Endothelial cell (in vitro differentiated cells): ENCODE data around the gene MSANTD2. TPM values are rescaled to one million over a fixed set of nuclear protein-coding genes. Genes with fewer than 3 reads are reported as not detected.

Source experiments
- DNase-seq: peaks from one replicate; pipeline ENCODE4 v3.0.0; 2021; ENCODE audit warnings: low spot score
- H3K27ac Mint-ChIP-seq: one replicate; pipeline ENCODE4 v1.8.0; 2021; ENCODE audit warnings: mixed read lengths, inconsistent platforms; ENCODE audit not compliant: unreplicated experiment
- H3K27me3 Mint-ChIP-seq: one replicate; pipeline ENCODE4 v1.8.0; 2021; ENCODE audit warnings: mild to moderate bottlenecking, moderate library complexity, mixed read lengths, inconsistent platforms; ENCODE audit not compliant: unreplicated experiment
- H3K36me3 Mint-ChIP-seq: one replicate; pipeline ENCODE4 v1.8.0; 2021; ENCODE audit warnings: mild to moderate bottlenecking, low read depth, mixed read lengths, inconsistent platforms; ENCODE audit not compliant: unreplicated experiment
- H3K4me1 Mint-ChIP-seq: one replicate; pipeline ENCODE4 v1.8.0; 2021; ENCODE audit warnings: mild to moderate bottlenecking, mixed read lengths, inconsistent platforms; ENCODE audit not compliant: unreplicated experiment
- H3K4me3 Mint-ChIP-seq: one replicate; pipeline ENCODE4 v1.8.0; 2021; ENCODE audit warnings: mild to moderate bottlenecking, mixed read lengths, inconsistent platforms; ENCODE audit not compliant: unreplicated experiment
- H3K9me3 Mint-ChIP-seq: one replicate; pipeline ENCODE4 v1.8.0; 2021; ENCODE audit warnings: mixed read lengths, inconsistent platforms; ENCODE audit not compliant: unreplicated experiment
- CTCF ChIP-seq: fragments of 200-600 bp; sonication (generic); IDR thresholded peaks from one replicate; pipeline ENCODE4 v1.5.0; 2021; ENCODE audit warnings: antibody characterized with exemption; ENCODE audit not compliant: unreplicated experiment
- total RNA-seq: library from RNA; stranded (reverse); fragmentation: NEBNext Ultra II Directional; extraction: Animal tissue kit (Norgen Biotek cat#: 25700); gene quantifications from one replicate; pipeline ENCODE4 v1.2.1, GENCODE V29; 2021; ENCODE audit not compliant: unreplicated experiment

MSANTD2 gene
- total RNA-seq, 1 donor from 2014 or later = 32.4 TPM

- Mint-ChIP-seq H3K9me3 (no peaks in the 10 kb centered on the region), H3K4me1 (peaks cover 13% of the 10 kb centered on the region), H3K27me3 (peaks cover 22% of the 10 kb centered on the region), H3K36me3 (peaks cover 6% of the 10 kb centered on the region), H3K4me3 (no peak overlapping the region), H3K27ac (no peak overlapping the region)
- no peak for TF ChIP-seq CTCF
- no peak for DNase-seq
Measured at GRCh38 chr11:124838805-124839127, 38.6 kb upstream of the MSANTD2 start.

- H3K4me1 Mint-ChIP-seq = peaks cover 11% of the 10 kb centered on the region
- peak; percentile 34 for DNase-seq
- H3K9me3 Mint-ChIP-seq = no peaks in the 10 kb centered on the region
- H3K27me3 Mint-ChIP-seq = peaks cover 18% of the 10 kb centered on the region
- no peak overlapping the region for H3K4me3 Mint-ChIP-seq
- peaks cover 6% of the 10 kb centered on the region for H3K36me3 Mint-ChIP-seq
- H3K27ac Mint-ChIP-seq = no peak overlapping the region
- no peak for TF ChIP-seq CTCF
Measured at GRCh38 chr11:124837491-124837856, 37.3 kb upstream of the MSANTD2 start.

GRCh38 chr11:124835918-124836317 is 35.7 kb upstream of the MSANTD2 start:
- H3K36me3 Mint-ChIP-seq = peaks cover 6% of the 10 kb centered on the region
- peak overlapping the region; percentile 77 for H3K4me3 Mint-ChIP-seq
- DNase-seq = no peak
- H3K27me3 Mint-ChIP-seq = peaks cover 17% of the 10 kb centered on the region
- no peak for TF ChIP-seq CTCF
- no peak overlapping the region for H3K27ac Mint-ChIP-seq
- peaks cover 10% of the 10 kb centered on the region for H3K4me1 Mint-ChIP-seq
- H3K9me3 Mint-ChIP-seq = no peaks in the 10 kb centered on the region

- Mint-ChIP-seq H3K27me3 (peaks cover 9% of the 10 kb centered on the region), H3K4me1 (peaks cover 5% of the 10 kb centered on the region), H3K9me3 (no peaks in the 10 kb centered on the region), H3K36me3 (no peaks in the 10 kb centered on the region), H3K27ac (no peak overlapping the region), H3K4me3 (no peak overlapping the region)
- no peak for TF ChIP-seq CTCF
- no peak for DNase-seq
Measured at GRCh38 chr11:124834526-124835180, 34.4 kb upstream of the MSANTD2 start.

- no peak for DNase-seq
- no peaks in the 10 kb centered on the region for H3K9me3 Mint-ChIP-seq
- H3K36me3 Mint-ChIP-seq = no peaks in the 10 kb centered on the region
- H3K4me1 Mint-ChIP-seq = peaks cover 5% of the 10 kb centered on the region
- no peak for TF ChIP-seq CTCF
- H3K27ac Mint-ChIP-seq = no peak overlapping the region
- no peak overlapping the region for H3K4me3 Mint-ChIP-seq
- H3K27me3 Mint-ChIP-seq = no peaks in the 10 kb centered on the region
Measured at GRCh38 chr11:124832571-124832970, 32.4 kb upstream of the MSANTD2 start.
